Measurements from ENCODE around the gene GPR15LG.

The GPR15LG gene

GRCh38 chr10:84194424-84195043 lies 20.9 kb downstream of the GPR15LG start, which contains the start of gene CDHR1:
Gene CDHR1 (plus strand): TSS chr10:84194537. CDS start chr10:84194761, 224 bp downstream.
- DNase-seq: peak; percentile 4

DNA sequence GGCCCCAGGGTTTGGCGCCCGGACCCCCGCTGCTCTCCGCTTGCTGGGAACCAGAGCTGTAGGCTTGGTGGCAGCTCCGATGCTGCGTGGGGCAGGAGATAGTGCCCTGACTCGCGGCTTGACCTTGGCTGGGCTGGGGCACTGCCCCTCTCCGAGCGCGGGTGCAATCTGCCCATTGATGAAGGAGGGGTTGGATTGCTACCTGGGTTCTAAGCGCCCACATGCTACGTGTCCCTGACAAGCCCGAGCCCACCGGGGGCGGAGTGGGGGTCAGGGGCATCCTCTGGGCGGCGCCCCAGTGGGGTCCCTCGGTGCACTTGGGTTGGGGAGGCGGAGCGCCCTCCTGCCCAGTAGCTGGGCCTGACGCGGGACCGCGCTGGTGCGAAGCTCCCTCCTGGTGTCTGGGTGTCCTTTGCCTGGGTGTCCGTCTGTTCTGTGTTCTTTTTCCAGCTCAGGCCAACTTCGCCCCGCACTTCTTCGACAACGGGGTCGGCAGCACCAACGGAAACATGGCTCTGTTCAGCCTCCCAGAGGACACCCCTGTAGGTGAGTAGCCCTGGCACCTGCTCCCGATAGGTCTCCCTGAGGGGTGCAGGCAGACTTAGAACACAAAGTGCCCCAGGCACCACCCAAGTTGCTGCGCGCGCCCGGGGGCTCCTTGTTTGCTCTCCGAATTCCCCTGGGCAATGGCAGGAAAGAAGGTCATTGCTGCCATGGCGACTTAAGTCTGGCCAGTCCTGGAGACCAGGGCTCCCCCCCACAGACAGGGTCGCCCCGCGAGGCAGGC lies 21.6 kb downstream of the GPR15LG start:
- DNase-seq: no peak

- DNase-seq: no peak
These were observed 22.5 kb downstream of the GPR15LG start for GRCh38 chr10:84196083-84196482.

- DNase-seq: no peak
These were observed 23.3 kb downstream of the GPR15LG start for GRCh38 chr10:84196941-84197340.

- no peak for DNase-seq
These were observed 24.0 kb downstream of the GPR15LG start for GRCh38 chr10:84197643-84198042.

DNA sequence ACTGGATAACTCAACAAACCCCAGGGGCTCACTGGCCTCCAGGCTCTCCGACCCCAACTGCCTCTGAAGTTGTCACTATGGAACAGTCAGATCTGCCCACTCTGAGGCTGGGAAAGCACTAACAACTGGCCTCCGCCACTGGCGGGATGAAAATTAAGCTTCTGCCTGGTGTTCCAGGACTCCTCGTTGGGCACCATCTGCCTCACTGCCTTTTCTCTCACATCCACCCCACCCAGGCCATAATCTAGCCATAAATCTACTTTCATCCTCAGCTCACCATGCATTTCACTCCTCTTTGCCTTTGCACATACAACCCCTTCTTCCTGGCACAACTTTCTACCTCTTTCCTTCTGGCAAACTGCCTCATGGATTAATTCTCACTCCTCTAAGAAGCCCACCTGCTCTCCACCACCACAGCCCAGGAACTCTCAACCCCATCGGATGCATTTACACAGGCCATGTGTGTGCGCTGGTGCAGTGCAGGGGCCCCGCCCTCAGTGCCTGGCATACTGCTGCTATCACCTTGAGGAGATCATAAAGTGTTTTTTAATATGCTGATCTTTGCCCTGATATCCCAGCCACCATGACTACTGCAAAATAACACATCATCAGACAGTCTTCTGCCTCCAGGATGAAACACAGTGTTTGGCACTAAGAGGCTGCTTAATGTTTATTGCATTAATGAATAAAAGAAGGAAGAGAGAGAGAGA lies 24.8 kb downstream of the GPR15LG start:
- DNase-seq: no peak

- DNase-seq: no peak
These were observed 27.1 kb downstream of the GPR15LG start for GRCh38 chr10:84200537-84201243.

- DNase-seq: no peak
These were observed 27.6 kb downstream of the GPR15LG start for GRCh38 chr10:84201244-84201606.

DNA sequence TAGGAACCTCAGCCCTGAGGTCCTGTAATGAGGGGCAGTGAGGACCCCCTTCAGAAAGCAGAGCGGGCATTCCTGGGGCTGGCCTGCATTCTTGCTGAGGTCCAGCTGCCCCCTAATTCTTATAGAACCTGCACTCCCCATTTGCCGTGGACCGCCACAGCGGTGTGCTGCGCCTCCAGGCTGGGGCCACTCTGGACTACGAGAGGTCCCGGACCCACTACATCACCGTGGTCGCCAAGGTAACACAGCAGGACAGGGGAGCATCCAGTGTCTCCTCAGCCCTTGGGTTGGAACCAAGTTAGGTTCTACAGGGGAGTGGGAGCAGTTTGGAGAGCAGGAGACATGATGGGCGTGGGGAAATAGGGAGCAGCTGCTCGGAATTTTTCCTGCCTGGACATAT lies 28.1 kb downstream of the GPR15LG start:
- no peak for DNase-seq

DNA sequence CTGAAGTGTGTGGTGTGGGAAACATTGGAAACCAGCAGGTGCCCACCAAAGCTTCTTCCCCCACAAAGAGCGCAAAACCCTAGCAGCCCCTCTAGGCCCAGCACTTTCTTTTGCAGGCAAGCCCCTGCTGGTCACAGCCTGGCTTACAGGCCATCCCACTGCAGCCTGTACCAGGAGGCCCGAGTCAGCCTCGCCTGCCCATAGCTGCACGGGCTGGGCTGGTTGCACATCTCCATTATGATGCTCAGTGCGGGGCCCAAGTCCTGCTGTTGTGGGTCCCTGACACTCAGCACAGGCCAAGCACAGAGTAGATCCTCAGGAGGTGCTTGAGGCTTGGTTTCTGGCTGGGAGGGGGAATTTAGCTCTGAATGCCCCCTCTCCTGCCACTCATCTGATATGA lies 28.7 kb downstream of the GPR15LG start:
- DNase-seq: no peak

DNA sequence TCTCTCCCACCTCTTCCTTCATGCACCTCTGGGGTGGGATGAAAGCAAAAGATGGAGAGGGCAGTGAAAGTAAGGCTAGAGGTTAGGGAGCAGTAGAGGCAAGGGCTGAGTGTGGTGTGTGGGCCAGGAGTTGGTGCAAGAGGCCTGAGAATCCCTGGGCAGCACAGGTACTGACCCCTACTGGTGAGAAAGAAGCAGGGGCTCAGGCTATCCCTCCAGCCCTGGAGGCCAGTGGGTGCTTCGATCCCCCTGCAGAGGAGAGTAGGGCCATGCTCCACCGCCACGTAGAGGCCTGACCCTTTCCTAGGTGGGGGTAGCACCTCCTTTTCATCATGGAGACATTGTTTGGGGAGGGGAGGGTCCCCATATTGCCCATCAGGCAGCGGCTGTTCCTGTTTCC lies 30.5 kb downstream of the GPR15LG start:
- DNase-seq: no peak

DNA sequence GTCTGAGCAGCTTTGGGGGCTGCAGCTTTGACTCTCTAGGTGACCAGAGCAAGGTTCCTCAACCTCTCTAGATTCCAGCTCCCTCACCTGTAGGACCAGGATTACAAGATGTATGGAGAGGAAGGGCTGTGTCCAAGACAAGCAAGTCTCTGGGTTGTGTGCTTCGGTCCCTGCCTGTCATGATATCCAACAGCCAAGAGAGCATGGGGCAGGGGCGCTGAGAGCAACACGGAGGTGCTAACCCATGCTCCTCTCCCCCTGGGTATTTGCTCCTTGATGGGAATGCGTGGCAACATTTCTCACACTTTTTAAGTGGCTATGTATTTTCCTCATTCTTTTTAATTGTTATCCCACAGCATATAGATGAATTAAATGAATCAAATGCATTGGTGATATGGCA lies 31.0 kb downstream of the GPR15LG start:
- DNase-seq: no peak

- DNase-seq: peak; percentile 23
These were observed 31.6 kb downstream of the GPR15LG start for GRCh38 chr10:84205049-84205852.

GRCh38 chr10:84205853-84206525 lies 32.4 kb downstream of the GPR15LG start:
- DNase-seq: no peak

GRCh38 chr10:84208023-84208422 lies 34.4 kb downstream of the GPR15LG start:
- DNase-seq: no peak

GRCh38 chr10:84211566-84211965 lies 38.0 kb downstream of the GPR15LG start:
- no peak for DNase-seq

DNA sequence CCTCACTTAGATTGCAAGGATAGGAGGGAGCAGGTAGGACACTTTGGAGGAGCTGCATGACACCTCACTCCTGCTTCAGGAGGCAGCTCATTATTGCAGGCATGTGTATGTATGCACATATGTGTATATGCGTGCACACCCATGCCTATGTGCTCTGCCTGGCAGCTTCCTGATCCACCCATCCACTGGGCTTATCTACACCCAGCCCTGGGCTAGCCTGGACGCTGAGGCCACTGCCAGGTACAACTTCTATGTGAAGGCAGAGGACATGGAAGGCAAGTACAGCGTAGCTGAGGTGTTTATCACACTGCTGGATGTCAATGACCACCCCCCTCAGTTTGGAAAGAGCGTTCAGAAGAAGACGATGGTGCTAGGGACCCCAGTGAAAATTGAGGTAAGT lies 38.4 kb downstream of the GPR15LG start:
- DNase-seq: no peak

- DNase-seq: no peak
These were observed 39.5 kb downstream of the GPR15LG start for GRCh38 chr10:84213076-84213475.

- no peak for DNase-seq
These were observed 40.5 kb downstream of the GPR15LG start for GRCh38 chr10:84214046-84214572.

- DNase-seq: no peak
These were observed 41.1 kb downstream of the GPR15LG start for GRCh38 chr10:84214612-84215235.

DNA sequence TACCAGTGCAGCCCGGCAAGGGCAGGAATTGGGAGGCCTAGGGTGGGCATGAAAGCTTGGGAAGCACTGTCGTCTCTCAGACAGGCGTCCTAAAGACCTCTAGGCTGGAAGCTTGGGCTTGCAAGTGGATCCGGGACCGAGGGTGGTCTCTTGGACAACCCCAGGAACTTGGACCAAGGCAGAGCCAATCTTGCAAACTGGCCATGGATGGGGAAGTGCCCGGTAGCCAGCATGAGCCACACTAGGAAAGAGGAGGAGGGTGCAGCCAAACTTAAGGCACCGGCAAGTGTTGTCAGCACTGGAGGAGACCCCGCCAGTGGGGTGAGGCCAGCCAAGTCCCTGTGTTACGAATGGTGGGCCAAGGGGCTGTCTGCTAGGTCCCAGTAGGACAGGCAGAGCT lies 43.2 kb downstream of the GPR15LG start:
- DNase-seq: no peak
